Adrenal gland (tissue), 12 donors: Measurements from ENCODE around the gene ITCH. TPM values are rescaled to one million over a fixed set of nuclear protein-coding genes. Genes with fewer than 3 reads are reported as not detected.
"Not testable (repeated sequence)": the region's sequence is repeated elsewhere in the genome, so short reads cannot be mapped to it uniquely, and the experiment has no call there.

Source experiments
- DNase-seq, 7 donors: peaks; one replicate each; pipeline ENCODE4 v3.0.0-alpha.2; 2019 to 2020
- H3K27ac ChIP-seq, 5 donors: fragments of 200-600 bp; sonication (generic) in 4 of 5; 1 replicate in 3 of 5; 2 replicates in 2 of 5; pipeline versions ENCODE4 v1.5.1 to v1.8.0; 2016 to 2020; ENCODE audit warnings: mild to moderate bottlenecking in 1 of 5
- H3K27me3 ChIP-seq: fragments of 200-600 bp; 2 replicates; pipeline ENCODE4 v1.8.0; 2021
- H3K36me3 ChIP-seq, 2 donors: fragments of 200-600 bp; replicated peaks in 1 of 2; 1 replicate in 1 of 2; 2 replicates in 1 of 2; pipeline versions ENCODE4 v1.5.1 to v1.8.0; 2018 to 2022
- H3K4me1 ChIP-seq, 2 donors: fragments of 200-600 bp; replicated peaks in 1 of 2; 1 replicate in 1 of 2; 2 replicates in 1 of 2; pipeline versions ENCODE4 v1.5.1 to v1.8.0; 2018 to 2021
- H3K4me3 ChIP-seq, 4 donors: fragments of 200-600 bp; sonication (generic) in 3 of 4; one replicate each; pipeline ENCODE4 v1.5.1; 2016 to 2018
- H3K9me3 ChIP-seq, 3 donors: fragments of 200-600 bp; sonication (generic) in 1 of 3; replicated peaks in 1 of 3; 1 replicate in 2 of 3; 2 replicates in 1 of 3; pipeline versions ENCODE4 v1.5.1 to v1.8.0; 2016 to 2021
- CTCF ChIP-seq, 6 experiments: fragments of 450-650 bp in 4 of 6; fragments of 200-600 bp in 2 of 6; sonication (generic) in 1 of 6; IDR thresholded peaks; 1 replicate in 5 of 6; 2 replicates in 1 of 6; pipeline versions ENCODE4 v1.5.1 to v1.8.0; 2016 to 2021; ENCODE audit warnings: antibody characterized with exemption in 6 of 6, mild to moderate bottlenecking in 2 of 6, moderate library complexity in 1 of 6
- POLR2A ChIP-seq, 2 donors: fragments of 450-650 bp; IDR thresholded peaks; one replicate each; pipeline ENCODE4 v1.6.1; 2017; ENCODE audit warnings: antibody characterized with exemption in 2 of 2, mild to moderate bottlenecking in 2 of 2, moderate library complexity in 1 of 2
- WGBS, 4 donors: extraction: QIAGEN DNeasy Blood & Tissue Kit in 2 of 4; methylation state at CpG; one replicate each; pipeline versions ENCODE4 v1.1.5 to v1.1.7; 2013 to 2017; 5-methylcytosine and 5-hydroxymethylcytosine counted together
- intact Hi-C, 2 donors: fragments of 100-400 bp; cut with DNase I; formaldehyde crosslinking; loops; one replicate each; pipeline versions ENCODE4 v1.14.1 to v1.15.0; 2022 to 2023
- polyA plus RNA-seq, 3 donors: library from polyadenylated mRNA; stranded (reverse); fragments of 200-250 nt in 2 of 3; fragments of 350-450 nt in 1 of 3; fragmentation: Illumina TruSeq in 1 of 3; extraction: RNeasy Lipid Tissue Mini Kit (QIAGEN cat#74804) in 1 of 3; gene quantifications; one replicate each; pipeline ENCODE4 v1.2.3, GENCODE V29; 2013 to 2014
- total RNA-seq, 9 donors: library from RNA; depleted of rRNA in 4 of 9; stranded (reverse); fragments of >200 nt in 4 of 9; fragments of 120-200 nt in 1 of 9; fragmentation: NEBNext Ultra II Directional in 1 of 9; extraction: Animal tissue kit (Norgen Biotek cat#: 25700) in 1 of 9; gene quantifications; one replicate each; pipeline versions ENCODE4 v1.1.0 to v1.2.4, GENCODE V29; 2013 to 2023
- donor health status: healthy with polysubstance abuse.
- donor health status: Bipolar disorder and iron deficiency.
- donor health status: DM: yes; HTN: yes; CAD: no.
- donor health status: DM: no; HTN: no; CAD: no.
- donor health status: DM: no; HTN: no; CAD: no.
- donor health status: DM: yes; HTN: yes; CAD: no.

ITCH gene
- total and polyA plus RNA-seq, 12 donors, result 5.8 to 67.6 (median 52.7) TPM

- no peaks in the 10 kb centered on the region for H3K9me3 ChIP-seq
- H3K4me3 ChIP-seq, result no peak overlapping the region
- peaks cover 0 to 16% of the 10 kb centered on the region in 2 donors for H3K36me3 ChIP-seq
- intact Hi-C loops, result loop anchor here in 1 of 2 donors (5.0 kb wide), 1 partner anchor 200 kb away; no protein-coding TSS in a partner anchor
- TF ChIP-seq CTCF (IDR thresholded peaks at IDR 0.05), result no peak
- no peak for TF ChIP-seq POLR2A (IDR thresholded peaks at IDR 0.05)
- H3K27me3 ChIP-seq, result no peaks in the 10 kb centered on the region
- WGBS, 4 donors, result 83 to 96% (median 92%) methylated on average over 3 of the region's 3 CpGs
- no peak overlapping the region for H3K27ac ChIP-seq
- peaks cover 6 to 12% of the 10 kb centered on the region in 2 donors for H3K4me1 ChIP-seq
- no peak for DNase-seq
Observed at GRCh38 chr20:34511891-34512265, 148.8 kb downstream of the ITCH start.

- 83 to 93% (median 88%) methylated on average over 4 of the region's 4 CpGs for WGBS, 4 donors
Observed at GRCh38 chr20:34512266-34512954, 149.3 kb downstream of the ITCH start.

GRCh38 chr20:34512955-34513419, 149.9 kb downstream of the ITCH start:
- Histone ChIP-seq H3K27me3 (no peaks in the 10 kb centered on the region), H3K4me3 (no peak overlapping the region), H3K4me1 (peaks cover 6 to 23% of the 10 kb centered on the region in 2 donors), H3K9me3 (no peaks in the 10 kb centered on the region), H3K27ac (no peak overlapping the region), H3K36me3 (peaks cover 0 to 6% of the 10 kb centered on the region in 2 donors)
- intact Hi-C loops, result loop anchor here in 1 of 2 donors (5.0 kb wide), 1 partner anchor 201 kb away; no protein-coding TSS in a partner anchor
- TF ChIP-seq CTCF (IDR thresholded peaks at IDR 0.05) (no peak), POLR2A (IDR thresholded peaks at IDR 0.05) (no peak)
- no peak for DNase-seq

More at GRCh38 chr20:34512266-34512954, 149.3 kb downstream of the ITCH start:
- intact Hi-C loops, result loop anchor here in 1 of 2 donors (5.0 kb wide), 1 partner anchor 200 kb away; no protein-coding TSS in a partner anchor
- Histone ChIP-seq H3K4me1 (peaks cover 6 to 17% of the 10 kb centered on the region in 2 donors), H3K27ac (no peak overlapping the region), H3K9me3 (no peaks in the 10 kb centered on the region), H3K27me3 (no peaks in the 10 kb centered on the region), H3K36me3 (peaks cover 0 to 12% of the 10 kb centered on the region in 2 donors), H3K4me3 (no peak overlapping the region)
- DNase-seq, result no peak
- TF ChIP-seq CTCF (IDR thresholded peaks at IDR 0.05) (no peak), POLR2A (IDR thresholded peaks at IDR 0.05) (no peak)

DNA sequence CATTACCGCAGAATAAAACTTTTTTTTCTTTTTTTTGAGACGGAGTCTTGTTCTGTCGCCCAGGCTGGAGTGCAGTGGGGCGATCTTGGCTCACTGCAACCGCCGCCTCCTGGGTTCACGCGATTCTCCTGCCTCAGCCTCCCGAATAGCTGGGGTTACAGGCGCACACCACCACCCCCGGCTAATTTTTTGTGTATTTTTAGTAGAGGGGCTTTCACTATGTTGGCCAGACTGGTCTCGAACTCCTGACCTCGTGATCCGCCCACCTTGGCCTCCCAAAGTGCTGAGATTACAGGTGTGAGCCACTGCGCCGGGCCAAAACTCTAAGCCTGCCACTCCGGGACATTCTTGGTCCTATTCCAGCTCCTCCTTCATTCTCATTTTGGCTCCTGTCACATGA, 151.0 kb downstream of the ITCH start:
- not testable (repeated sequence) for H3K4me3 ChIP-seq

More for the DNA sequence above, 151.0 kb downstream of the ITCH start:
- not testable (repeated sequence) for H3K27me3 ChIP-seq, H3K9me3 ChIP-seq, H3K27ac ChIP-seq, H3K36me3 ChIP-seq, DNase-seq
- H3K4me1 ChIP-seq, result peaks cover 6 to 31% of the 10 kb centered on the region in 2 donors
- intact Hi-C loops, result loop anchor here in 1 of 2 donors (5.0 kb wide), 1 partner anchor 202 kb away; no protein-coding TSS in a partner anchor
- 91 to 97% (median 95%) methylated on average over 17 of the region's 17 CpGs for WGBS, 4 donors
